Brain microvascular endothelial cell (primary cell): ENCODE data around the gene IFT25.

Source experiments
- DNase-seq: peaks from one replicate; pipeline ENCODE4 v3.0.0-alpha.2; 2020
- H3K27ac ChIP-seq: fragments of 250-450 bp; sonication (Bioruptor Pico); 2 replicates; pipeline ENCODE4 v1.5.1; 2020; ENCODE audit warnings: mild to moderate bottlenecking, moderate library complexity
- H3K27me3 ChIP-seq: fragments of 250-450 bp; sonication (Bioruptor Pico); replicated peaks from 2 replicates; pipeline ENCODE4 v1.5.1; 2020; ENCODE audit warnings: mild to moderate bottlenecking
- H3K36me3 ChIP-seq: fragments of 250-450 bp; sonication (Bioruptor Pico); replicated peaks from 2 replicates; pipeline ENCODE4 v1.5.1; 2020; ENCODE audit warnings: mild to moderate bottlenecking
- H3K4me3 ChIP-seq: 2 replicates; pipeline ENCODE4 v1.5.1; 2011; ENCODE audit warnings: low read depth, mild to moderate bottlenecking, control low read depth, low read length, moderate library complexity
- CTCF ChIP-seq: IDR thresholded peaks from 2 replicates; pipeline ENCODE4 v1.5.1; 2011; ENCODE audit warnings: low read depth, mild to moderate bottlenecking, moderate library complexity, low read length, control low read depth, inconsistent platforms; ENCODE audit errors: missing control alignments
- in situ Hi-C: cut with HindIII; loops from 2 replicates; pipeline ENCODE4 v1.10.0; 2017; ENCODE audit warnings: low sequenced_read_pairs, low pct_ligation_motif_present

IFT25 gene

GRCh38 chr1:53982763-53983104 lies 37.2 kb upstream of the IFT25 start:
- DNase-seq = no peak
- H3K27me3 ChIP-seq = no peaks in the 10 kb centered on the region
- no peaks in the 10 kb centered on the region for H3K36me3 ChIP-seq
- H3K4me3 ChIP-seq = peak overlapping the region; percentile 45
- in situ Hi-C loops = no loop called here
- no peak overlapping the region for H3K27ac ChIP-seq
- no peak for TF ChIP-seq CTCF

DNA sequence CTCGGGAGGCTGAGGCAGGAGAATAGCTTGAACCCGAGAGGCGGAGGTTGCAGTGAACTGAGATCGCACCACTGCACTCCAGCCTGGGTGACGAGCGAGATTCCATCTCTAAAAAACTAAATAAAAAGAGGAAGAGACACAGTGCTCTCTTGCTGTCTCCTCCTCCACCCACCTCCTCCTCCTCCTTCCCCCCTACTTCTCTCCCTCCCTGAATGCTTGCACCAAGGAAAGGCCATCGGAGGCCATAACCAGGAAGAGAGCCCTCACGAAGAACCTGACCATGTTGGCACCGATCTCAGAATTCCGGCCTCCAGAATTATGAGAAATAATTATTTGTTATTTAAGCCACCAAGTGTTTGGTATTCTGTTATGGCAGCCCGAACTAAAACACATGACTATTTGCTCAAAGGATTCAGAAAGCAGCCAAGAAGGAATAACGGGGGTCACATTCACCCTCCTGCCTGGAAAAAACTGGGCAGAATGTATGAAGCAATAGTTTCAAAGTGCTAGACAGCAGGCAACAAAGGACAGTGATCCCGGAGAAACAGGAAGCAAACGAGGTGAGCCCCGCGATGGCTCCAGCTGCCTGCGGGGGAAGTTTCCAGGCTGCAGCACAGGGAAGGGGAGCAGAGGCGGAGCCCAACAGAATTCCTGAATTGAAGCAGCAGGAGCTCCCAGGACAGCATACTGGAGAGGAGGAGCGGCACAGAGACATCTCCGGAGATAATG lies 36.7 kb upstream of the IFT25 start:
- Histone ChIP-seq H3K27ac (peak overlapping the region; percentile 33), H3K36me3 (no peaks in the 10 kb centered on the region), H3K4me3 (peak overlapping the region; percentile 45), H3K27me3 (no peaks in the 10 kb centered on the region)
- DNase-seq = peak; percentile 36
- in situ Hi-C loops = no loop called here
- TF ChIP-seq CTCF = no peak

- TF ChIP-seq CTCF = no peak
- in situ Hi-C loops = no loop called here
- no peaks in the 10 kb centered on the region for H3K36me3 ChIP-seq
- DNase-seq = peak; percentile 16
- no peaks in the 10 kb centered on the region for H3K27me3 ChIP-seq
- H3K4me3 ChIP-seq = no peak overlapping the region
- no peak overlapping the region for H3K27ac ChIP-seq
These were observed 35.7 kb upstream of the IFT25 start for GRCh38 chr1:53981220-53981619.

DNA sequence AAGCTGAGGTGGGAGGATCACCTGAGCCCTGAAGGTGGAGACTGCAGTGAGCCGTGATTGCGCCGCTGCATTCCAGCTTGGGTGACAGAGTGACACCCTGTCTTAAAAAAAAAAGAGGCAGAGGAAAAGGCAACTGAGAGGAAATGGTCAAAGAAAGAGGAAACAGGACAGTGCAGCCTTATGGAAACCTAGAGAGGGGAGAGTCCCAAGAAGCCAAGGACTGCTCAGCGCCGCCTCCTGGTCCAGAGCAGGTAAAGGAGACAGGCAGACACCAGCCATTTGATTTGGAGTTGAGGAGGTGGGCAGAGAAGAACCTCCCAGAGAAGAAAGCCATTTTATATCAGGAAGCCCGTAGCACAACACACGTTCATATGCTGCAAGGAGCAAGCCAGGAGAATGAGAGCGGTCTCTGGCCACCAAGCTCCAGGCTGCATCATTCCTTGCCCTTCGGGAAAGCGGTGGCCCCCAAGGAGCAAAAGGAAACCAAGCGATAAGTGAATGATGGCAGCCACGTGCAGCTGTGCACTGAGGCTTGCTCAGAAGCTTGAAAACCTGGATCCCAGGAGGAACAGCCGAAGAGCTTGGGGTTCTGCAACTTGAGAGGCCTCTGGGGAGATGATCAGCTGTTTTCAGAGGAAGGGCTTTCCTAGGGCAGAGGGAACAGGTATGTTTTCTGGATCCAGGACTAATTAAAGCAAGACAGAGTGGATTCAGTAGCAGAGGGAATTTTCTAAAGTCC lies 34.4 kb upstream of the IFT25 start:
- in situ Hi-C loops = no loop called here
- no peak overlapping the region for H3K4me3 ChIP-seq
- H3K36me3 ChIP-seq = no peaks in the 10 kb centered on the region
- TF ChIP-seq CTCF = no peak
- DNase-seq = no peak
- no peak overlapping the region for H3K27ac ChIP-seq
- no peaks in the 10 kb centered on the region for H3K27me3 ChIP-seq

DNA sequence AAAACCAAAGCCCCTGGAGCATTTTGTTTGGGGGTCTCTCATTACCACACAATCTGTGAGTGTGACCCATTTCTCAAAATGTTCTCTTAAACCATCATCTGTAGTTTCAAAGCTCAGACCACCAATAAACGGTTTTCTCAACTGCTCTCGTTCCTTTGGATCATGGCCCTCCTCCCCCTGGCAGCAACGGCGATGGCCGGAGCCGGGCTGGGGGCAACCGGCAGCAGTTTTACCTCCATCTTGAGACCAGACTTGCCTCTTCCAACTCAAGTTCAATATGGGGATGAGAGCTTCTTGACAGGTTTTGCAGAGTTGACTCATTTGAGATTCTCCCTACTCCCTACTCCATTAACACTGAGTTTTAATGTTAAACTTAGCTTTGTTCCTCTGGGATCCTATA lies 30.4 kb upstream of the IFT25 start:
- no peak for TF ChIP-seq CTCF
- in situ Hi-C loops = no loop called here
- Histone ChIP-seq H3K27me3 (no peaks in the 10 kb centered on the region), H3K27ac (no peak overlapping the region), H3K4me3 (no peak overlapping the region), H3K36me3 (no peaks in the 10 kb centered on the region)
- DNase-seq = no peak
